ENCODE measurements around the gene SORBS1.

DNA sequence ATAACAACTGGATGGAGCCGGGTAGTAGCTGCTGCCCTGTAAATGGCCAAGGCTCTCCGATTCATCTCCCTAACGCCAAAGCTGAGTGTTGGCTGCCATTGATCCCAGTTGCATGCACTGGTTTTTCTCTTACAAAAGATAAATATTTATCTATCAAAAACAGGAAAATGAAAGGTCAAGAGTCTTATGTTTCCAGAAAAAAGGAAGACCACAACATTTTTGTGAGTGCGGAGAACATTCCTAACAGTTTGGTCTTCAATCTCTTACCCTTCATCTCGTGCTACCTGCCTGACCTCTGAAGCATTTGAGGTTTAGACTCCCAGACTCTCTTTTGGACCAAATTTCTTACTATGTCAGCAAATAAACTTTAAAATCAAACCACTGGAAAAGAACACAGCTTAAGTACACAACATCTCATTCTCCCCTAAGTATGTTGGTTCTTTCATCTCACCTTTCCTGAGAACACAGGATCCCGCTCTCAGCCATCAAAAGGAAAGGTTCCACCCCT, 61.6 kb downstream of the SORBS1 start:
- TF ChIP-seq EP300 (IDR thresholded peaks at IDR 0.05; ENCODE audit: borderline replicate concordance) (no peak), RAD21 (IDR thresholded peaks at IDR 0.05; ENCODE audit: low read depth) (no peak)

All from Ishikawa (cell line).